Caco-2 (cell line): Measurements from ENCODE around the gene SP3. TPM values are rescaled to one million over a fixed set of nuclear protein-coding genes. Genes with fewer than 3 reads are reported as not detected.

Source experiments
- BruUV-seq: library from RNA; stranded (reverse); fragments of 400-500 nt; replicated peaks from 2 replicates; lab custom pipeline; 2021; lab: Mats Ljungman, UMichigan
- CTCF ChIA-PET: fragments of 300-600 bp; sonication (Branson Sonifier 250); formaldehyde crosslinking; loops from one replicate; lab custom pipeline; 2022; ENCODE audit warnings: antibody characterized with exemption; lab: Charles Lee
- POLR2A ChIA-PET: fragments of 300-600 bp; sonication (Branson Sonifier 250); formaldehyde crosslinking; loops from one replicate; lab custom pipeline; 2022; ENCODE audit warnings: antibody characterized with exemption; lab: Charles Lee
- DNase-seq, 2 experiments: peaks; one replicate each; pipeline versions ENCODE4 v3.0.0 to v3.0.0-alpha.2; 2020 to 2022
- H3K27me3 ChIP-seq: replicated peaks from 2 replicates; pipeline ENCODE4 v1.6.0; 2011; ENCODE audit warnings: low read length; ENCODE audit not compliant: control insufficient read depth, insufficient read depth
- H3K36me3 ChIP-seq: 2 replicates; pipeline ENCODE4 v1.5.1; 2011; ENCODE audit warnings: low read length; ENCODE audit not compliant: control insufficient read depth, insufficient read depth
- H3K4me1 ChIP-seq: fragments of 250-450 bp; sonication (Bioruptor Pico); 2 replicates; pipeline ENCODE4 v1.5.1; 2020; ENCODE audit warnings: mild to moderate bottlenecking
- H3K4me3 ChIP-seq: 2 replicates; pipeline ENCODE4 v1.5.1; 2011; ENCODE audit warnings: low read depth, mild to moderate bottlenecking, control low read depth, low read length
- H3K9me3 ChIP-seq: fragments of 250-450 bp; sonication (Bioruptor Pico); 2 replicates; pipeline ENCODE4 v1.5.1; 2020; ENCODE audit warnings: mild to moderate bottlenecking, moderate library complexity
- H3K27ac Mint-ChIP-seq: one replicate; pipeline ENCODE4 v1.8.0; 2022; ENCODE audit warnings: mixed read lengths; ENCODE audit not compliant: unreplicated experiment
- H3K27me3 Mint-ChIP-seq: one replicate; pipeline ENCODE4 v1.8.0; 2022; ENCODE audit warnings: mixed read lengths; ENCODE audit not compliant: insufficient read depth, unreplicated experiment
- H3K36me3 Mint-ChIP-seq: one replicate; pipeline ENCODE4 v1.8.0; 2022; ENCODE audit warnings: mild to moderate bottlenecking, mixed read lengths; ENCODE audit not compliant: insufficient read depth, unreplicated experiment
- H3K4me1 Mint-ChIP-seq: one replicate; pipeline ENCODE4 v1.8.0; 2022; ENCODE audit warnings: low read depth, mixed read lengths; ENCODE audit not compliant: unreplicated experiment
- H3K4me3 Mint-ChIP-seq: one replicate; pipeline ENCODE4 v1.8.0; 2022; ENCODE audit warnings: mild to moderate bottlenecking, moderate library complexity, mixed read lengths; ENCODE audit not compliant: unreplicated experiment
- H3K9me3 Mint-ChIP-seq: one replicate; pipeline ENCODE4 v1.8.0; 2022; ENCODE audit warnings: mixed read lengths; ENCODE audit not compliant: unreplicated experiment
- intact Hi-C: fragments of 100-400 bp; cut with micrococcal nuclease; formaldehyde crosslinking; loops from one replicate; pipeline ENCODE4 v1.10.0; 2022; ENCODE audit not compliant: unreplicated experiment
- total RNA-seq: library from RNA; stranded (reverse); gene quantifications from 2 replicates; pipeline ENCODE4 v1.2.3, GENCODE V29; 2022
- TF ChIP-seq, protein P1 (sequence below), 2 experiments: fragments of 200-600 bp in 1 of 2; IDR thresholded peaks; 1 replicate in 1 of 2; 2 replicates in 1 of 2; pipeline versions ENCODE4 v1.5.1 to v1.8.0; 2011 to 2022; ENCODE audit warnings: antibody characterized with exemption in 1 of 2, control low read depth in 1 of 2, inconsistent platforms in 1 of 2, low read depth in 1 of 2, low read length in 1 of 2, mild to moderate bottlenecking in 1 of 2, moderate library complexity in 1 of 2; ENCODE audit not compliant: insufficient read depth in 1 of 2, severe bottlenecking in 1 of 2, unreplicated experiment in 1 of 2

SP3 gene
- total RNA-seq, 1 experiment from 2014 or later, result 111 TPM

DNA sequence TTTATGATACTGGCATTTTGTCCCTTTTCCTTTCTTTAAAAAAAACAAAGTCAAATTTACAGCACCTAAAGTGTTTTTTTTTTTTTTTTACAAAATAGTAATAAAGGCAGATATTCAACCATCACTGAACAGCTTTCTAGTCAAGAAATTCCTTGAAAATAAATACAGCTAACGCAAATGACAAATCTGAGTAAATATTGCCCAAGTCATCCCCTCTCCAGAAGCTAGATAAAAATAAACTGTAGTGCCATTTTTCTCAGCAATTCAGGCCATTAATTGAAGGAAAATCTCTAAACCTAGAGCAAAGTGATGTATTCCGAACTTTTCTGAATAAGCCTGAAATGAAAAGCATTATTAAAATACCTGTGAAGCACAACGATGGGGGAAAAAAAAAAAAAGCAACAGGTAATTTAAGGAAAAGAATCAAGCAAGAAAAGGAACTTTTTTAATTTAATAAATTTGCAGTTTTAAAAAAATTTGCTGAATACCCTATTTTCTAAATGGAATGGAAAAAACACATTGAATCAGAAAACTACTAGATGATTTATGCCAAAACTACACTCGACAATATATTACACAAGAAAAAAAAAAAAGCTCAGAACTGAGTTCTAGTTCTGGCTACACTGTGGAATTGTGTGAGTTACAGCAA, 6.9 kb downstream of the SP3 start:
- H3K9me3 ChIP-seq, result no peaks in the 10 kb centered on the region
- Mint-ChIP-seq H3K27me3 (no peaks in the 10 kb centered on the region), H3K9me3 (no peaks in the 10 kb centered on the region), H3K4me3 (peak overlapping the region; percentile 12), H3K27ac (no peak overlapping the region), H3K36me3 (peaks cover 82% of the 10 kb centered on the region), H3K4me1 (peaks cover 41% of the 10 kb centered on the region)
- CTCF ChIA-PET, result interaction anchor here (0.7 kb wide), 1 partner anchor 68 kb away, joined by 4 read pairs; no protein-coding TSS in a partner anchor
- H3K27me3 ChIP-seq, result no peaks in the 10 kb centered on the region
- peaks cover 47% of the 10 kb centered on the region for H3K4me1 ChIP-seq
- no peak for DNase-seq
- peaks cover 5% of the 10 kb centered on the region for H3K36me3 ChIP-seq
- TF ChIP-seq, protein P1, sequence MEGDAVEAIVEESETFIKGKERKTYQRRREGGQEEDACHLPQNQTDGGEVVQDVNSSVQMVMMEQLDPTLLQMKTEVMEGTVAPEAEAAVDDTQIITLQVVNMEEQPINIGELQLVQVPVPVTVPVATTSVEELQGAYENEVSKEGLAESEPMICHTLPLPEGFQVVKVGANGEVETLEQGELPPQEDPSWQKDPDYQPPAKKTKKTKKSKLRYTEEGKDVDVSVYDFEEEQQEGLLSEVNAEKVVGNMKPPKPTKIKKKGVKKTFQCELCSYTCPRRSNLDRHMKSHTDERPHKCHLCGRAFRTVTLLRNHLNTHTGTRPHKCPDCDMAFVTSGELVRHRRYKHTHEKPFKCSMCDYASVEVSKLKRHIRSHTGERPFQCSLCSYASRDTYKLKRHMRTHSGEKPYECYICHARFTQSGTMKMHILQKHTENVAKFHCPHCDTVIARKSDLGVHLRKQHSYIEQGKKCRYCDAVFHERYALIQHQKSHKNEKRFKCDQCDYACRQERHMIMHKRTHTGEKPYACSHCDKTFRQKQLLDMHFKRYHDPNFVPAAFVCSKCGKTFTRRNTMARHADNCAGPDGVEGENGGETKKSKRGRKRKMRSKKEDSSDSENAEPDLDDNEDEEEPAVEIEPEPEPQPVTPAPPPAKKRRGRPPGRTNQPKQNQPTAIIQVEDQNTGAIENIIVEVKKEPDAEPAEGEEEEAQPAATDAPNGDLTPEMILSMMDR (IDR thresholded peaks at IDR 0.05; ENCODE audit: insufficient read depth in 1 of 2, low read depth in 1 of 2, low read length in 1 of 2, severe bottlenecking in 1 of 2, unreplicated experiment in 1 of 2), result no peak
- no TSS peak for BruUV-seq
- POLR2A ChIA-PET, result no interaction called here
- H3K4me3 ChIP-seq, result no peak overlapping the region
- intact Hi-C loops, result no loop called here

DNA sequence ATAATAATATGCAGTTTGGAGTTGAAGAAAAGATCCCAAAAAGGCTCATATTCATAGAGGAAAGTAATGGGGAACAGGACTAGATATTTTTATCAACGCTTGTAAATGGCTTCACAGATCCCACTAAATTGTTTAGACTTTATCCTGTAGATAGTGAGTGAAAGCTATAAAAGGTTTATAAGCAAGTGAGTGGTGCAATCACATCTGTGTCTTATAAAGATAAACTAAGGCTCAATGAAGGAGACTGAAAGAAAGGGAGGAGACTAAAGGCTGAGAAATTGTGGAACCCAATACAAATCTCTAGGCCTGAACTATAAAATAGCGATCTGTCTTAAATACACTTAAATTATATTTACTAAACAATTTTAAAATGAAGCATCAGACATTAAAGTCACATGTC, 7.7 kb downstream of the SP3 start:
- no peaks in the 10 kb centered on the region for H3K9me3 Mint-ChIP-seq
- Histone ChIP-seq H3K27me3 (no peaks in the 10 kb centered on the region), H3K9me3 (no peaks in the 10 kb centered on the region), H3K36me3 (peaks cover 8% of the 10 kb centered on the region), H3K4me1 (peaks cover 47% of the 10 kb centered on the region), H3K4me3 (no peak overlapping the region)
- no peak for DNase-seq
- H3K27ac Mint-ChIP-seq, result no peak overlapping the region
- TF ChIP-seq, protein P1 (IDR thresholded peaks at IDR 0.05; ENCODE audit: insufficient read depth in 1 of 2, low read depth in 1 of 2, low read length in 1 of 2, severe bottlenecking in 1 of 2, unreplicated experiment in 1 of 2), result no peak
- H3K36me3 Mint-ChIP-seq, result peaks cover 82% of the 10 kb centered on the region
- intact Hi-C loops, result no loop called here
- BruUV-seq, result no TSS peak
- H3K27me3 Mint-ChIP-seq, result no peaks in the 10 kb centered on the region
- ChIA-PET CTCF (no interaction called here), POLR2A (no interaction called here)
- H3K4me1 Mint-ChIP-seq, result peaks cover 36% of the 10 kb centered on the region
- no peak overlapping the region for H3K4me3 Mint-ChIP-seq

DNA sequence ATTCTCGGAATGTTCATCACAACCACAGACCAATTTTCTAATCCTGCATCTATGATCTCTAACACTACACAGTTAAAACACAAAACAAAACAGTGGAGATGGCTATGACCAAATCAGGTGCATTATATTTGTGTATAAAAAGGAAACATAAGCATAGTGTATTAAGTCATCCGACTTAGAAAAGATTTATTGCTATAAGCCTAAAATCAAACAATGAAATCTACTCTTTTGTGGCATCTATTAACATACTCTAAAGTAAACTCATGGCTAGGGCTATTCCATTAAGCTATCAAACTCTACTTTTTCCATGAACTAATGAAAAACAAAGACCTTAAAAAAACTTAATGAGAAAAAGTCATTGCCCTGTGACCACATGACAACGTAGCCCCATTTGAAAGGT, 8.7 kb downstream of the SP3 start:
- H3K36me3 ChIP-seq, result peaks cover 7% of the 10 kb centered on the region
- BruUV-seq, result no TSS peak
- no peaks in the 10 kb centered on the region for H3K9me3 ChIP-seq
- H3K9me3 Mint-ChIP-seq, result no peaks in the 10 kb centered on the region
- H3K4me1 ChIP-seq, result peaks cover 50% of the 10 kb centered on the region
- no peak overlapping the region for H3K4me3 Mint-ChIP-seq
- peaks cover 82% of the 10 kb centered on the region for H3K36me3 Mint-ChIP-seq
- H3K27me3 ChIP-seq, result no peaks in the 10 kb centered on the region
- intact Hi-C loops, result no loop called here
- no peak overlapping the region for H3K27ac Mint-ChIP-seq
- peaks cover 29% of the 10 kb centered on the region for H3K4me1 Mint-ChIP-seq
- POLR2A ChIA-PET, result no interaction called here
- H3K27me3 Mint-ChIP-seq, result no peaks in the 10 kb centered on the region
- no peak overlapping the region for H3K4me3 ChIP-seq
- TF ChIP-seq, protein P1 (IDR thresholded peaks at IDR 0.05; ENCODE audit: insufficient read depth in 1 of 2, low read depth in 1 of 2, low read length in 1 of 2, severe bottlenecking in 1 of 2, unreplicated experiment in 1 of 2), result no peak
- CTCF ChIA-PET, result no interaction called here
- no peak for DNase-seq
